ENCODE data around the gene ZNF775.
A peak's percentile ranks its signal among the peaks of the same experiment; 100 is the strongest.

Gene ZNF775

DNA sequence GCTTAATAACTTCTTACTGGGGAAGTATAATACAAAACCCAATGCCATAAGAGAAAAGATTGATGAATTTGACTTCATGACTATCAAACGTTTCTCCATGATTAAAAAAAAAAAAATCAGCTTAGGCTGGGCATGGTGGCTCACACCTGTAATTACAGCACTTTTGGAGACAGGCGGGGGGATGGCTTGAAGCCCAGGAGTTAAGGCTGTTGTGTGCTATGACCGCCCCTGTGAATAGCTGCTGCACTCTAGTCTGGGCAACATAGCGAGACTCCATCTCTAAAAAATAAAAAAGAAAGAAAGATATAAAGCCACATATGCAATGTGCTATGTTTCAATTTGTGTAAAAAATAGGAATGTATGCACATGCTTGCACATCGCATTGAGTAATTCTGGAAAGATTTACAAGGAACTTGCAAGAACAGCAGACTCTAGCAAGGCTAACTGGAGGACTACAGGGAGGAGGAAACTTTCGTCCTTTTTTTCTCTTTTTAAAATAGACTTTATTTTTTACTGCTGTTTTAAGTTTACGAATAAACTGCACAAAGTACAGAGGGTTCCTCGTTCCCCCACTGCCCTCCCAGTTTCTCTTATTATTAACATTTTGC lies 27.4 kb upstream of the ZNF775 start:
- no peak for DNase-seq

DNA sequence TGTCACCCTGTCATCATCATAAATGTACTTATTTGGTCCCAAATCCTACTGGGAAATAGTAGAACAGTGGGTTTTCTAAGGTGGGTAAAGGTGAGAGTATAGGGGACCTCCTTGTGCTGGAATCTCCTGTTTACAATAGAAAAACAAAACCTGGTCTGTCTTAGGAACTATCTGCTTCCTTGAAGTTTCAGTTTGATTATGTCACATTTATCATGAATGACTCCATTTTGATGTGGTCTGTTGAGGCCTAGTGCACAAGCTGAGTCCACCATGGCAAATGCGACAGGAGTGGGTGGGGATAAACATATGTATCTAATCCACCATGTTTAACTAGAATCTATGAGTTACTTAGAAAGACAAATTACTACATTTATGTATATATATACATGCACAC lies 23.5 kb upstream of the ZNF775 start:
- no peak for DNase-seq

DNA sequence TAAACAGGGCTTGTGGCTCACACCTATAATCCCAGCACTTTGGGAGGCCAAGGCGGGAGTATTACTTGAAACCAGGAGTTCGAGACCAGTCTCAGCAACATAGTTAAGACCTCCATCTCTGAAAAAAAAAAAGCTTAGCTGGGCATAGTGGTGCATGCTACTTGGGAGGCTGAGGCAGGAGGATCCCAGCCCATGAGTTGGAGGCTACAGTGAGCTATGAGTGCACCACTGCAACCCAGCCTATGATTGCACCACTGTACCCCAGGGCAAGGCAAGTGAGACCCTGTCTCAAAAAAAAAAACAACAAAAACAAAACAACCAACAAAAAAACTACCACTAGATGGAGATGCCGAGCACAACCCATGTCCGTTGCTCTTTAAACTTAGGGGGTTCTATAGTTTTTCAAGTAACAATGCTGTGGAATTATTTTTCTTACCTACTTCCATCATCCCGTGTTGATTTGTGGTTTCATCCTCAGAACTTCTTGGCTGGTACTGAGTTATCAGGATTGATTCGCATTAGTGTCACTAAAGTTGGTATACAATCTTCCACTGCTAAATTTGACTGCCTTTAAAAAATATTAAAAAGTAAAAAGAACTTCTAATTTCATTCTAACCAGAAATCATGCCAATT lies 22.7 kb upstream of the ZNF775 start:
- DNase-seq: no peak

DNA sequence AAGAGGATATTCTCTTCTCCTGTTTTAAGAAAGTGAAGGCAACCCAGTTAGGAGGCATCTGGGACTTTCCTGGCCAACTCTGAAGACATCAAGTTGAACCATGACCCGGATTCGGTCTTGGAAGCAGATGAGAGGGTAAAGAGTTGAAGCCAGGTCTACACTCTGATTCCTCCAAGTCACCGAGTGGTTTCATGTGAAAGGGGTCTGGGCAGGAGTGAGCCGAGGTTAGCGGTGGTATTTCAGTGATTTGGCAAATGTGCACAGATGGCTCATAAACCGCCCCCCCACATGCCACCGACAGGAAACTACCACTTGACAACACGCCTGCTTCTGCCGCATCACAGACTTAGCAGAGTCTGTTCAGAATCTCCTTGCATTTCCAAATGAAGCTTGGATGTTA lies 21.9 kb upstream of the ZNF775 start:
- DNase-seq: peak; percentile 59 to 70

DNA sequence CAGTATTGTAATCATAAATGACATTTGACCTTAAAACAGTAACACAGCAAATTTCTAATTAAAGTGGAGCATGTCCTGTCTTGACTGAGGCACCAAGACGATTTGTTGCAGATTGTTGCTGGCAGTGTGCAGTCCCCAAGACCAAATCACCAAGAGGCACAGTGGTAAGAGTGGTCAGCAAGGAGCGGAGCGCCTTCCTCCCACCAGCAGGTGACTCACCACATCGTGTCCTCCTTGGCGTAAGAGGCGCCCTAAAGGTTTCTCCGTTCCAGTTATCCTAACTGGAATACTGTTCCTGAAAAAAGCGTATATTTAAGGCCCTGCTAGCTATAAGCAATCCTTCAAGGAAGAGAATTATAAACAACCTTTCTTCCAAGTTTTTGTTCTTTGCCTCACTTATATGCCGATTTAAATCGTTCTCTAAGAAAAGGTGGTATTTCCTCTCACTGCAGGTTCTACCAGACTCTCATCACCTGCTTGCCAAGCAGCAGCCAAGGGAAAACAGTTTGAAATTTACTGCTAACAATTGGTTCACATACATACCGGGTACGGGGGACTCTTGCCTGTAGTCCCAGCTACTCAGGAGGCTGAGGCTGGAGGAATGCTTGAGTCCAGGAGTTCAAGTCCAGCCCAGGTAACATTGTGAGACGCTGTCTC lies 21.2 kb upstream of the ZNF775 start:
- DNase-seq: no peak

DNA sequence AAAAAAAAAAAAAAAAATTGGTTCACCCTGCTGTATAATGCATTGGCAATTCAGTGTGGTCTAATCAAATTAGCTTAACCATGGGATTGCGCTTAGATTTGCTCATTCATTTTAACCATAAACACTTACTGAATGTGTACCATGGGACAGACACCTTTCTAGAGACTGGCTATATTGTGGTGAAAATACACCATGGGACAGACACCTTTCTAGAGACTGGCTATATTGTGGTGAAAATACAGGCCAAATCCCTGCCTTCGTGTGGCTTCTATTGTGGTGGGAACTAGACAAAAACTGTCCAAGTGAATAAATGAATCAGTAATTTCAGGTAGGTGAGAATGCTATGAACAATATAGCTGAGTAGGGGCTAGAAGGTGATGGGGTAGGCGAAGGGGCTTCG lies 20.7 kb upstream of the ZNF775 start:
- DNase-seq: no peak

DNA sequence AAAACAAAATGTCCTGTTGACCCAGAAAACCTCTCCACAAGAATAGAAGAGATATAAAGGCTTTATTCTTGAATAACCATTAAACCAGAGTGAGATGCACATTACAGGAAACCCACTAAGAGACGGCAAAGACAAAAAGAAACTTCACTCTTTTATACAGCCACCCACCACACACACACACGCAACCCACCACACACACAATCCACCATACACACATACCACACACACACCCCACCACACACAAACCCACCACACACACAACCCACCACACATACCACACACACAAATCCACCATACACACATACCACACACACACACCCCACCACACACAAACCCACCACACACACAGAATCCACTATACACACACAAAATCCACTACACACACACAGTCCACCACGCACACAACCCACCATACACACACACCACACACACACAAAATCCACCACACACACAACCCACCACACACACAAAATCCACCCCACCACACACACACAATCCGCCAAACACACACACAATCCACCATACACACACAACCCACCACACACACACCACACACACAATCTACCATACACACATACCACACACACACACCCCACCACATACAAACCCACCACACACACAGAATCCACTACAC lies 20.0 kb upstream of the ZNF775 start:
- DNase-seq: no peak

DNA sequence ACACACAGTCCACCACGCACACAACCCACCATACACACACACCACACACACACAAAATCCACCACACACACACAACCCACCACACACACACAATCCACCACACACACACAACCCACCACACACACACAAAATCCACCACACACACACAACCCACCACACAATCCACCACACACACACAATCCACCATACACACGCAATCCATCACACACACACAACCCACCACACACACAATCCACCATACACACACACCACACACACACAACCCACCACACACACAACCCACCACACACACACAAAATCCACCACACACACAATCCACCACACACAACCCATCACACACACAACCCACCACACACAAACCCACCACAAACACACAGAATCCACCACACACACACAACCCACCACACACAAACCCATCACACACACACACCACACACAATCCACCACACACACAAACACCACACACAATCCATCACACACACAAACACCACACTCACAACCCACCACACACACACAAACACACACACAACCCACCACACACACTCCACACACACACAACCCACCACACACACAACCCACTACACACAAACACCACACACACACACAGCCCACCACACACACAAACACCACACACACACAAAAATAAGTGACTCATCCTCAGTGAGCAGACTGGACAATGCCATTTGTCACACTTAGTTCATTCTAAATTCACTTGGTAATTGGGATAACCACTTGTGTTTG lies 19.3 kb upstream of the ZNF775 start:
- no peak for DNase-seq

DNA sequence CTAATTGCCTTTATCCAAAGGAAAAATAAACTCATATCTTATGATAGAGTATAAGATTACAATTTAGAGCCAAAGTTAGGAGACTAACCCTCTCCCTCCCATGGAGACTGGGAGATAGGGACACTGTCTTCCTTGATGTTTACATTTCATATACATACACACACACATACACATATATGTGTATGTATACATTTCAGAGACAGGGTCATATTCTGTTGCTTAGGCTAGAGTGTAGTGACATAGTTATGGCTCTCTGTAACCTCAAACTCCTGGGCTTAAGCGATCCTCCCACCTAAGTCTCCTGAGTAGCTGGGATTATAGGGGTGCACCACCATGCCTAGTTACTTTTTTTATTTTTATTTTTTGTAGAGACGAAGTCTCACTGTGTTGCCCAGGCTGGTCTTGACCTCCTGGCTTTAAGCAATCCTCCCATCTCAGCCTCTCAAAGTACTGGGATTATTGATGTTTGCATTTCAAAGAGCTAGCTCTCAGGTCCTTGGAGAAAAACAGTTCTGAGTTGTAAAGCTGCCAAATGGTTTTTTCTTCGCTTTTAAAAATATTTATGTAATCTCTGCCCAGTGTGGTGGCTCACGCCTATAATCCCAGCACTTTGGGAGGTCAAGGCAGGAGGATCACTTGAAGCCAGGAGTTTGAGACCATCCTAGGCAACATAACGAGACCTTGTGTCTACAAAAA lies 18.6 kb upstream of the ZNF775 start:
- no peak for DNase-seq

DNA sequence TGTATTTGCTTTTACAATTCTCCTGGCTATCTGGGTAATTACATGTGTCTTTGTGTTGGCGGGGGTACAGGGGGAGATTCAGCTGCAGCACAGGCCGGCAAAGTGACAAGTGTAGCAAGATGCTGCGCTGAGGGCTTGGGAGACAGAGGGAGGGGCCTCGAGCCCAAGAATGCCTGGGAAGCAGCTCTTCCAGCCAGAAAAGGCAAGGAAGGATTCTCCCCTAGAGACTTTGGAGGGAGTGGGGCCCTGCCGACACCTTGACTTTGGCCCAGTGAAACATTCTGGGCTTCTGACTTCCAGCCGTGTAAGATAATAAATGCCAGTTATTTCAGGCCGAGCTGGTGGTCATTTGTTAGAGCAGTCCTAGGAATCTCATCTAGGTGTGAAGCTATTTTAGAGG lies 17.7 kb upstream of the ZNF775 start:
- no peak for DNase-seq

DNA sequence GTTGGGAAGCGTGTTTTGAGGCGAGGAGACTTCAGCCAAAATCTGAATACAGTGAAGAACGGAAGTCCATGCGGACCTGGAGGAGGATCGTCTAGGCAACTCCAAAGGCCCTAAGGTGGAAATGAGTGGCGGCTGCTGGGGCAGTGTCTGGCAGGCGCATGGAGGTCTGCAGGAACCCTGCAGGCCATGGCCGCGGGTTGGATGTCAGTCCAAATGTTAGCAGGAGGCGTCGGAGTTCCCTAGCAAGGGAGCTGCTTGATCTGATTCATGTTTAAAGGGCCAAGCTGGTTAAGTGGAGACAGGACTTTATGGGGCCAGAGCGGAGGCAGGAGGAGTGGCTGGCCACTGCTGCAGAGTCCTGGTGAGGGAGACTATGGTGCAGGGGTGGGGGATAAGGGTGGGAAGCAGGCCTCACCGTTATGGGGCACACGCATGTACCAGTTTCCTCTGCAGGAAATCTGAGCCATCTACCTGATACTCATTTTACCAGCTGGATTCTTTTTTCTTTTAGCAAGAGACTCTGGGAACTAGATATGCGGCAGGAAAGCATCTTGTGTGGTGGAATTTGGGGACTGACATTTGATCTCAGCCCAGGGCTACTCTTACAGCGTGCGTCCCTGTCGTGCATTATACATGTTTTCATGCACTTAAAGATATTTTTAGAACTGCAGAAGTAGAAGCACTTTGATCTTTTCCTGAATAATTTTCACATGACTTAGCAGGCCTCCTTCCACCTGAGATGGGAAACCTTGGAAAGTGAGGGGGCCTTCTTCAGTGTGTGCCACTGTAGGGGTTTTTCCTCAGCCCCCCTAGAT lies 17.1 kb upstream of the ZNF775 start:
- no peak for DNase-seq

DNA sequence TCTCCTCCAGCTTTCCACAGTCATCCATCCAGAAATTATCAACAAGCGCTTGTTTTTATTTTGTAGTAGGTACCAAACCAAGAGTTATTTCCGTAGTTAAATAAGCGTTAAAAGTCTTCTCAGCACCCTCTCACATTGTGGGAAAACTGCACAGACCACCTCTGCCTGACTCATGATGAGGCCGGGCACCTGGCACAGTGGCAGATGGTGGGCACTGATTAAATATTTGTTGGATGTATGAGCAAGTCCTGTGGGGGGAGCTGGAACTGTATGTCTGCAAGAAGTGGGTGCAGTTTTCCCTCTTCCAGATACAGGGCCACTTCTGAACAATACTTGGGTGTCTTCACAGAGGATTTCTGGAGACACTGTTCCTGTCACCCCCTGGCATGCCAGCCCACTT lies 15.8 kb upstream of the ZNF775 start:
- no peak for DNase-seq

DNA sequence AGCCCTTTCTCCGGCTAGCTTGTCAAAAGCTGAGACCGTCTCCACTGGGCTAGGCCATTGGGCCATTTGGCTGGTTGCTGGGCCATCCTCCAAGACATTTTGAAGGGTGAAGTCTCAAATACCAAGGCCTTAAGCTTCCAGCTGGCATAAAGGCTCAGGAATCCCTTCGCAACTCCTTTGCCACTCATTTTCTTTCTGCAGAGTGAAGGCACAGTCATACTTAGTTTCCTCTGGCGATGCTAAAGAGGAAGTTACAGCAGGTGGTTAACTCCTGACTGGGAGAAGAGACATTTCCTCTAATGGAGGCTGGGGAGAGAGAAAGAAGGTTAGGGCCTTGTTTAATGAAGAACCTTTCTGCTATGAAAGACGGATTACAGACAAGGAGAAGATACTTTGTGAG lies 15.3 kb upstream of the ZNF775 start:
- DNase-seq: no peak

DNA sequence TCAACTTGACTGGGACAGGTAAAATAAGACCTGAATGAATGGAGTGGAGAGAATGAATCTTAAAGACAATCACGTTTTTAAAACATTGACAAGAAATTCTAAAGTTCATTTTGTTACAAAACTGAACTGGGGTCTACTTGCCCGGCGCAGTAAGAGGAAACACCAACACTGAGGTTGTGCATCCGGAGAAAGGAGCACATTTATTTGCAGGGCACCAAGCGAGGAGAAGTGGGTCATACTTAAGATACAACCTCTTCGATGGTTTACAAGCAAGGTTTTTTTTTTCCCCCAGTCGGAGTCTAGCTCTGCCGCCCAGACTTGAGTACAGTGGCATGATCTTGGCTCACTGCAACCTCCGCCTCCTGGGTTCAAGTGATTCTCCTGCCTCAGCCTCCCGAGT lies 13.9 kb upstream of the ZNF775 start:
- no peak for DNase-seq

DNA sequence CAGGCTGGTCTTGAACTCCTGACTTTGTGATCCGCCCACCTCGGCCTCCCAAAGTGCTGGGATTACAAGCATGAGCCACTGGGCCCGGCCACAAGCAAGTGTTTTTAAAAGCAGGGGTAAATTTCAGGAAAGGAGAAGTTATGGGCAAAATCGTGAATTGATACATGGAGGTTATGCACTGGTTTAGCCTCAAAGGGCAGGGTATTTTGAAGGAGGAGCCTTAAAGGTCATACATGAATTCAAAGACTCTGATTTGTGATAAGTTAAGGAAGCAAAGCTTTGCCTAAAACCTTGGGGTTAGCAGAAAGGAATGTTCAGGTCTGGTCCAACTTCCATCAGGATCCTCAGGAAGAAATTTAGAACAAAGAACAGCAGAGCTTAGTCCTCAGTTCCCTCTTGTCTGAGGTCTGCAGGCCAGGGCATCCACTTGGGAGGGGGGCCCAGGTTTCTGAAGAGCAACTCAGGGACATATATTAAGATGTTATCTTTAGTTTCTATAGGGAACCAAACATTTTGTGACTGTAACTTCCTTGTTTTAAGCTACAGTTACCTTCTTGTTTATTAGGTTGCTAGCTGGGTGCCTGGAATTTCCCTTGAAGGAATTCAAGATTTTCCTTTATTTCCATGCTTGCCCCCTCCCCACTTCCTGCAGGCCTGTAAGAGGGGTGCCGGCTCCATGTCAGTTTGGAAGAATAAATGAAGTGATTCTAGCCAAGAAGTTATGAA lies 13.3 kb upstream of the ZNF775 start:
- no peak for DNase-seq

DNA sequence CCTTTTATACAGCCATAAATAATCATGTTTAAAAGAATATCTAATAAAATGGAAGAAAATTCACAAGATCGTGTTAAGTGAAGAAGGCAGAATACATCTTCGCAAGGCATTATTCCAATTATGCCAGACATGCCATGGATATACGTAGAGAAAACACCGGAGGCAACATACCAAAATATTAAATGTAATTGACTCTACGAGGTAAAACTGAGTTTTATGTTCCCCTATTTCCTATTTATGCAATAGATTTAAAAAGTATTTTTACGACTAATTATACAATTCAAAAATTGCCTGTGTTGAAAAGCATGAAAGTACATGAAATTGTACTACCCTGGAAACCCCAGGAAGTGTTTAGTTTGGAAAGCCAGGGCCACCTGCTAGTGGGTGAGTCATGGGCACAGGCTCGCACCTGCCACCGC lies 11.4 kb upstream of the ZNF775 start:
- DNase-seq: no peak

DNA sequence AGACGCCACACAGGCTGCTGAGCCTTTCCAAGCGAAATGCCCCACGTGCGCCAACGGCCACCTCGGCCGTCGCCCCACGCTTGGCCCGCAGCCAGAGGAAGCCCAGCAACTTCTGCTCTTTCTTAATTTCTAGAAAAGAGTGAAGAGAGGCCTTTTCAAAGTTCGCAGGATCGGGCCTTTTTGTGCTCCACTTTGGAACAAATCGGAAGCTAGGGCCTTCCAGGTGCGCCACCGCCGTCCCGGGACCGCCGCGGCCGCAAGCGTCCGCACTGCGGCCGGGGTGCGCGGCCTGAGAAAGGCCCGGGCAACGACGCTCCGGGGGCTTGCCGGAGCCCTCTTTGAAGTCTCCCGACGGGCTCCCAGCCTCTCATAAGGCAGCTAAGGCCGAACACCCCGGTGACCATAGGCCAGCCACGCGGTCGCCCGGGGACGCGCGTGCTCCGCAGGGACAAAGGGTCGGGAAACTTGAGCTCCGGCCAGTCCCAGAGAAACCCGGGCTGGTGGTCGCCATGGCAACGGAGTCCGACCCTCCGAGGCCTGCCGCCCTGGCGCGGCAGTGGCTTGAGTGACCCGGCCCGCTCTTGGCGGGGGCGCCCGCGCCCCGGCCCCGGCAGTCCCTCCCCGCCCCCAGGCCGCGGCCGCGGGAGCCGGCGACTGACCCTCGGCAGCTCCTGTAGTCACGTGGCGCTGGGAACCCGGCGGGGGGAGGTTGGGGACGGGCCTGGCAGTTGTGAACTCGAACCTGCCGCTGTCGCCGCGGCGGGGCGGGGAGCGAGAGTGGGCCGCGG lies 10.8 kb upstream of the ZNF775 start, which contains the start of gene REPIN1:
Gene REPIN1, plus strand, starts transcription at position 727 of the 788 bp plus-strand sequence. CDS start 890 bp downstream, outside the sequence.
- peak; percentile 82 to 85 for DNase-seq

DNA sequence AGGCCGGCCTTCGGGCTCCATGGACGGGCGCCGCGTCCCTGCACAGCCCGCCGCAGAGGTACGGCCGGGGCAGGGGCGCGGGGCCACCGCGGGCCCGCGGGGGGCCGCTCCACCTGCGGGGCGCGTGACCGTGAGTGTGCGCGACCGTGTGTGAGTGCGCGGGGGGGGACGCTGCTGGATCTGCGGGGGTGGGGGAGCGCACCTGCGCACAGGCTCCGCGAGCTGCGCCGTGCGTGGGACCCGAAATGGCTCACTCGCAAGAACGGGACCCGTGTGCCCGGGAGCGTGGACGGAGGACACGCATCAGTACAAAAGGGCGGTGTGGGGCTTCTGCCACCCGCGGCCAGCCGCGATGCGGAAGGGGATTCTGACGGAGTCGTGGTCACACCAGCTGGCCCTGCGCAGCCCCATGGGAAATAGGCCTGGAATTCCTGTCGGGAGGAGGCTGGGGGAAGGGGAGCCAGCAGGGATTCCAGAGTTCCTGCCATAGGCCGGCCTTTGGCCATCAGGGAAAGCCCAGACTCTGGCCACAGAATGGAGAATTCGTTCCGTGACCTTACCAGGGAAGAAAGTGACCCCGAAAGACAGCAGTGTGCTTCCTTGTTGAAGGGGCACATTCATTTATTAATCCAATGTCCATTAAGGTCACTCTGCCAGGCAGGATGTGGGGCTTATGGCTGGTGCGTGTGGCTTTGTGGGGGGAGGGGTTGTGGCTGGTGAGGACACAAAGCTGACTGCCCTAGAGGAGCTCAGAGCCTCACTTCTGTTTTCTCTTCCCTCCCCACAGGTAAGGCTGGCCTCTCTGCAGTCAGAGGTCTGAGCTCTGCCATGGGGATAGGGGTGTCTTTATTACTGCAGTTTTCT lies 10.0 kb upstream of the ZNF775 start:
- DNase-seq: peak; percentile 59 to 67
